Fibroblast of mammary gland (primary cell): Measurements from ENCODE around the gene MORC4.

Experiments
- DNase-seq: peaks from one replicate; pipeline ENCODE4 v3.0.0-alpha.2; 2010; ENCODE audit warnings: low read depth
- H3K4me3 ChIP-seq: 2 replicates; pipeline ENCODE4 v1.5.1; 2011; ENCODE audit warnings: low read depth, mild to moderate bottlenecking, low read length, moderate library complexity; ENCODE audit not compliant: control insufficient read depth
- TF ChIP-seq, protein P1 (sequence below): conservative IDR thresholded peaks from 2 replicates; pipeline ENCODE4 v1.5.1; 2011; ENCODE audit warnings: low read depth, low read length, inconsistent platforms; ENCODE audit not compliant: control insufficient read depth, insufficient read depth

The MORC4 gene

DNA sequence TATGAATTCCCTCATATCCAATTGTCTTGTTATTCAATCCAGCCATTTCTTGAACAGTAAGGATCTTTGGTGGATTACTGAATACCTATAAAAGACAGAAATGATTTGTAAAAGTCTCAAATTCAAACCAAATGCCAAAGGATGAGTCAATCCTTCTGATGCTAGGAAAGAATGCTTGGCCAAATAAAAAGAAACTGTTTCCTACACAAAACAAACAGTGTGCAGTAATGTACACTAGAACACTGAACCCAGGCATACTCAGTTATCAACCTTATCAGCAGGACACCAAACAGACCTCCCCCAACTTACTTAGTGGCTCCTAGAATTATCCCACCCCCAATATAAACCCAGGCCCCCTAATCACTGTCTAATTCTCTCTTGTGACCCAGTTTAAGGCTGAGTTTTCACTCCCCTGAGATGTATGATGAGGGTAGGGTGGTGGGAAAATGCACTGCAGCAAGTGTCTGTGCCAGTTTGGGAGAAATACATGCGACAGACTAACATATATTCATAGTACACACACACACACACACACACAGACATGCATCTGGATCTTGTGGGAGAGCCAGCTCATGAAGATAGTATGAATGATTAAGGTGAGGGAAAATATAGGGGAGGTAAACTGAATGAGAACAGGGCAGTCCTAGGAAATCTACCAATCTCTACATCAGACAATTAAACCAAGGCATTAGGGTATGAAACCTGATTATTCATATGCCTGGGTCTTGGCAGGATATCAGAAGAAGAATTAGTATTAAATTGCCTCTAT lies 44.8 kb downstream of the MORC4 start:
- H3K4me3 ChIP-seq = no peak overlapping the region
- TF ChIP-seq, protein P1, sequence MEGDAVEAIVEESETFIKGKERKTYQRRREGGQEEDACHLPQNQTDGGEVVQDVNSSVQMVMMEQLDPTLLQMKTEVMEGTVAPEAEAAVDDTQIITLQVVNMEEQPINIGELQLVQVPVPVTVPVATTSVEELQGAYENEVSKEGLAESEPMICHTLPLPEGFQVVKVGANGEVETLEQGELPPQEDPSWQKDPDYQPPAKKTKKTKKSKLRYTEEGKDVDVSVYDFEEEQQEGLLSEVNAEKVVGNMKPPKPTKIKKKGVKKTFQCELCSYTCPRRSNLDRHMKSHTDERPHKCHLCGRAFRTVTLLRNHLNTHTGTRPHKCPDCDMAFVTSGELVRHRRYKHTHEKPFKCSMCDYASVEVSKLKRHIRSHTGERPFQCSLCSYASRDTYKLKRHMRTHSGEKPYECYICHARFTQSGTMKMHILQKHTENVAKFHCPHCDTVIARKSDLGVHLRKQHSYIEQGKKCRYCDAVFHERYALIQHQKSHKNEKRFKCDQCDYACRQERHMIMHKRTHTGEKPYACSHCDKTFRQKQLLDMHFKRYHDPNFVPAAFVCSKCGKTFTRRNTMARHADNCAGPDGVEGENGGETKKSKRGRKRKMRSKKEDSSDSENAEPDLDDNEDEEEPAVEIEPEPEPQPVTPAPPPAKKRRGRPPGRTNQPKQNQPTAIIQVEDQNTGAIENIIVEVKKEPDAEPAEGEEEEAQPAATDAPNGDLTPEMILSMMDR = no peak
- peak; percentile 47 for DNase-seq

GRCh38 chrX:106954041-106954440 lies 46.0 kb downstream of the MORC4 start:
- DNase-seq = peak; percentile 11
- H3K4me3 ChIP-seq = no peak overlapping the region
- TF ChIP-seq, protein P1 = no peak

GRCh38 chrX:106952988-106953387 lies 47.0 kb downstream of the MORC4 start:
- no peak overlapping the region for H3K4me3 ChIP-seq
- TF ChIP-seq, protein P1 = peak; percentile 46
- DNase-seq = peak; percentile 41

- TF ChIP-seq, protein P1 = no peak
- DNase-seq = no peak
- no peak overlapping the region for H3K4me3 ChIP-seq
These were observed 47.5 kb downstream of the MORC4 start for GRCh38 chrX:106952538-106952937.

- H3K4me3 ChIP-seq = no peak overlapping the region
- no peak for DNase-seq
- TF ChIP-seq, protein P1 = no peak
These were observed 47.9 kb downstream of the MORC4 start for GRCh38 chrX:106952089-106952488.

DNA sequence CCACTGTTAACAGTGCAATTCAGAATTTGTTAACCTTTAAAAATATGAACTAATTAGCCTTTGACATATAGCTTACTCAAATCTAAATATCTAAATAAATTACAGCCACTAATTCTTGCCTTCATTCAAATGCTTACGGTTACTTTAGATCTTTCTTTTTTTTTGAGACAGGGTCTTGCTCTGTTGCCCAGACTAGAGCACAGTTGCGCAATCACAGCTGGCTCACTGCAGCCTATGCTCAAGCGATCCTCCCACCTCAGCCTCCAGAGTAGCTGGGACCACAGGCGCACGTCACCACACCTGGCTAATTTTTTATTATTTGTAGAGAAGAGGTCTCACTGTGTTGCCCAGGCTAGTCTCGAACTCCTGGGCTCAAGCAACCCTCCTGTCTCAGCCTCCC lies 48.8 kb downstream of the MORC4 start:
- no peak overlapping the region for H3K4me3 ChIP-seq
- TF ChIP-seq, protein P1 = no peak
- DNase-seq = no peak
